Uterus (tissue), 4 donors: Measurements from ENCODE around the gene EPM2A. TPM values are rescaled to one million over a fixed set of nuclear protein-coding genes. Genes with fewer than 3 reads are reported as not detected.

ENCODE experiments used
- DNase-seq, 2 donors: peaks; one replicate each; pipeline ENCODE4 v3.0.0-alpha.2; 2019 to 2020
- H3K27ac ChIP-seq, 2 donors: fragments of 200-600 bp; sonication (generic); 1 replicate in 1 of 2; 2 replicates in 1 of 2; pipeline ENCODE4 v1.5.1; 2016 to 2018
- H3K27me3 ChIP-seq, 2 donors: fragments of 200-600 bp; sonication (generic); one replicate each; pipeline ENCODE4 v1.5.1; 2018 to 2019; ENCODE audit warnings: control low read depth in 1 of 2
- H3K36me3 ChIP-seq, 2 donors: fragments of 200-600 bp; sonication (generic); one replicate each; pipeline ENCODE4 v1.5.1; 2019; ENCODE audit warnings: control low read depth in 1 of 2
- H3K4me1 ChIP-seq, 2 donors: fragments of 200-600 bp; sonication (generic); one replicate each; pipeline ENCODE4 v1.5.1; 2018 to 2019; ENCODE audit warnings: control low read depth in 1 of 2
- H3K4me3 ChIP-seq, 2 donors: fragments of 200-600 bp; sonication (generic); 1 replicate in 1 of 2; 2 replicates in 1 of 2; pipeline ENCODE4 v1.5.1; 2018 to 2019; ENCODE audit warnings: mild to moderate bottlenecking in 1 of 2
- H3K9me3 ChIP-seq, 2 donors: fragments of 200-600 bp; sonication (generic); one replicate each; pipeline ENCODE4 v1.5.1; 2019; ENCODE audit warnings: control low read depth in 1 of 2
- CTCF ChIP-seq, 4 experiments: fragments of 200-600 bp in 2 of 4; fragments of 450-650 bp in 2 of 4; sonication (generic) in 2 of 4; IDR thresholded peaks; one replicate each; pipeline ENCODE4 v1.5.1; 2016 to 2019; ENCODE audit warnings: antibody characterized with exemption in 4 of 4, mild to moderate bottlenecking in 2 of 4, moderate library complexity in 1 of 4
- POLR2A ChIP-seq, 2 donors: fragments of 450-650 bp; IDR thresholded peaks; one replicate each; pipeline ENCODE4 v1.6.1; 2016; ENCODE audit warnings: antibody characterized with exemption in 2 of 2, mild to moderate bottlenecking in 1 of 2, moderate library complexity in 1 of 2
- intact Hi-C: fragments of 100-400 bp; cut with DNase I; formaldehyde crosslinking; loops from one replicate; pipeline ENCODE4 v1.15.1; 2023; ENCODE audit warnings: low total_unique reads
- total RNA-seq, 4 donors: library from RNA; depleted of rRNA in 3 of 4; stranded (reverse); fragments of >200 nt in 3 of 4; gene quantifications; one replicate each; pipeline versions ENCODE4 v1.1.0 to v1.2.4, GENCODE V29; 2014 to 2023
- donor health status: DM: yes; HTN: yes; CAD: no.

Gene EPM2A
- total RNA-seq, 4 donors from 2014 or later, result 15.4 to 21.8 (median 18.7) TPM

- H3K4me1 ChIP-seq, result no peaks in the 10 kb centered on the region
- H3K27ac ChIP-seq, result no peak overlapping the region
- intact Hi-C loops, result no loop called here
- H3K36me3 ChIP-seq, result no peaks in the 10 kb centered on the region
- H3K27me3 ChIP-seq, result no peaks in the 10 kb centered on the region
- H3K4me3 ChIP-seq, result no peak overlapping the region
- TF ChIP-seq POLR2A (IDR thresholded peaks at IDR 0.05), result no peak
- TF ChIP-seq CTCF (IDR thresholded peaks at IDR 0.05), result no peak
- no peaks in the 10 kb centered on the region for H3K9me3 ChIP-seq
- no peak for DNase-seq
Observed at GRCh38 chr6:145670311-145670710, 65.0 kb downstream of the EPM2A start.

GRCh38 chr6:145669627-145670034, 65.7 kb downstream of the EPM2A start:
- intact Hi-C loops, result no loop called here
- Histone ChIP-seq H3K36me3 (no peaks in the 10 kb centered on the region), H3K27ac (no peak overlapping the region), H3K4me1 (no peaks in the 10 kb centered on the region), H3K4me3 (no peak overlapping the region), H3K27me3 (no peaks in the 10 kb centered on the region), H3K9me3 (no peaks in the 10 kb centered on the region)
- no peak for DNase-seq
- TF ChIP-seq CTCF (IDR thresholded peaks at IDR 0.05) (no peak), POLR2A (IDR thresholded peaks at IDR 0.05) (no peak)

GRCh38 chr6:145668844-145669243, 66.5 kb downstream of the EPM2A start:
- no peak overlapping the region for H3K4me3 ChIP-seq
- DNase-seq, result no peak
- intact Hi-C loops, result no loop called here
- no peak for TF ChIP-seq CTCF (IDR thresholded peaks at IDR 0.05)
- no peak for TF ChIP-seq POLR2A (IDR thresholded peaks at IDR 0.05)
- no peaks in the 10 kb centered on the region for H3K36me3 ChIP-seq
- H3K4me1 ChIP-seq, result no peaks in the 10 kb centered on the region
- H3K9me3 ChIP-seq, result no peaks in the 10 kb centered on the region
- no peak overlapping the region for H3K27ac ChIP-seq
- no peaks in the 10 kb centered on the region for H3K27me3 ChIP-seq

- H3K4me3 ChIP-seq, result no peak overlapping the region
- H3K36me3 ChIP-seq, result no peaks in the 10 kb centered on the region
- TF ChIP-seq CTCF (IDR thresholded peaks at IDR 0.05) (no peak), POLR2A (IDR thresholded peaks at IDR 0.05) (no peak)
- no peak for DNase-seq
- H3K27me3 ChIP-seq, result no peaks in the 10 kb centered on the region
- no peaks in the 10 kb centered on the region for H3K9me3 ChIP-seq
- H3K4me1 ChIP-seq, result no peaks in the 10 kb centered on the region
- H3K27ac ChIP-seq, result no peak overlapping the region
- intact Hi-C loops, result no loop called here
Observed at GRCh38 chr6:145660676-145661075, 74.6 kb downstream of the EPM2A start.

- H3K27ac ChIP-seq, result no peak overlapping the region
- no peak overlapping the region for H3K4me3 ChIP-seq
- no peaks in the 10 kb centered on the region for H3K9me3 ChIP-seq
- H3K4me1 ChIP-seq, result no peaks in the 10 kb centered on the region
- DNase-seq, result no peak
- H3K27me3 ChIP-seq, result no peaks in the 10 kb centered on the region
- TF ChIP-seq POLR2A (IDR thresholded peaks at IDR 0.05), result no peak
- no peak for TF ChIP-seq CTCF (IDR thresholded peaks at IDR 0.05)
- H3K36me3 ChIP-seq, result no peaks in the 10 kb centered on the region
- intact Hi-C loops, result no loop called here
Observed at GRCh38 chr6:145656128-145656527, 79.2 kb downstream of the EPM2A start.
